ENCODE results near the gene IGLL5.

Gene IGLL5

GRCh38 chr22:22922954-22923319, 35.3 kb downstream of the IGLL5 start:
- ChIA-PET POLR2A (no interaction called here), CTCF (no interaction called here)
- no peak for TF ChIP-seq TARDBP (IDR thresholded peaks at IDR 0.05)
- no peak for TF ChIP-seq ZNF384 (IDR thresholded peaks at IDR 0.05)
- TF ChIP-seq FOXM1 (IDR thresholded peaks at IDR 0.05; ENCODE audit: borderline replicate concordance), result no peak
- TF ChIP-seq LEF1 (IDR thresholded peaks at IDR 0.05; ENCODE audit: borderline replicate concordance), result no peak
- TF ChIP-seq BHLHE40 (IDR thresholded peaks at IDR 0.05; ENCODE audit: borderline replicate concordance), result no peak
- TF ChIP-seq SUZ12 (IDR thresholded peaks at IDR 0.05), result no peak
- TF ChIP-seq HDGF (IDR thresholded peaks at IDR 0.05; ENCODE audit: borderline replicate concordance), result no peak
- TF ChIP-seq ELF4 (IDR thresholded peaks at IDR 0.05), result no peak
- no peak for TF ChIP-seq L3MBTL2 (conservative IDR thresholded peaks at IDR 0.05)
- TF ChIP-seq FOXK2 (IDR thresholded peaks at IDR 0.05), result no peak
- DNase-seq (ENCODE audit: extremely low spot score), result no peak

GRCh38 chr22:22923379-22923778, 35.8 kb downstream of the IGLL5 start:
- TF ChIP-seq LEF1 (IDR thresholded peaks at IDR 0.05; ENCODE audit: borderline replicate concordance) (no peak), HDGF (IDR thresholded peaks at IDR 0.05; ENCODE audit: borderline replicate concordance) (no peak), BHLHE40 (IDR thresholded peaks at IDR 0.05; ENCODE audit: borderline replicate concordance) (no peak)
- DNase-seq (ENCODE audit: extremely low spot score), result no peak
- CTCF ChIA-PET, result no interaction called here
- POLR2A ChIA-PET, result no interaction called here

- no peak for TF ChIP-seq BHLHE40 (IDR thresholded peaks at IDR 0.05; ENCODE audit: borderline replicate concordance)
- no peak for TF ChIP-seq FOXM1 (IDR thresholded peaks at IDR 0.05; ENCODE audit: borderline replicate concordance)
- TF ChIP-seq ELF4 (IDR thresholded peaks at IDR 0.05), result no peak
- TF ChIP-seq ZNF384 (IDR thresholded peaks at IDR 0.05), result no peak
- TF ChIP-seq SUZ12 (IDR thresholded peaks at IDR 0.05), result no peak
- no peak for TF ChIP-seq PKNOX1 (IDR thresholded peaks at IDR 0.05)
- ChIA-PET CTCF (no interaction called here), POLR2A (no interaction called here)
- DNase-seq (ENCODE audit: extremely low spot score), result no peak
Measured at GRCh38 chr22:22923930-22924329, 36.3 kb downstream of the IGLL5 start.

- DNase-seq (ENCODE audit: extremely low spot score), result no peak
- TF ChIP-seq HDGF (IDR thresholded peaks at IDR 0.05; ENCODE audit: borderline replicate concordance) (no peak), ARNT (IDR thresholded peaks at IDR 0.05) (no peak), FOXA1 (IDR thresholded peaks at IDR 0.05) (no peak), SUZ12 (IDR thresholded peaks at IDR 0.05) (no peak), BHLHE40 (IDR thresholded peaks at IDR 0.05; ENCODE audit: borderline replicate concordance) (no peak), L3MBTL2 (conservative IDR thresholded peaks at IDR 0.05) (no peak), FOXK2 (IDR thresholded peaks at IDR 0.05) (no peak), NFRKB (IDR thresholded peaks at IDR 0.05) (no peak), SP1 (IDR thresholded peaks at IDR 0.05) (no peak), ZNF384 (IDR thresholded peaks at IDR 0.05) (no peak), TARDBP (IDR thresholded peaks at IDR 0.05) (no peak), PKNOX1 (IDR thresholded peaks at IDR 0.05) (no peak), FOXM1 (IDR thresholded peaks at IDR 0.05; ENCODE audit: borderline replicate concordance) (no peak), CTBP1 (IDR thresholded peaks at IDR 0.05; ENCODE audit: borderline replicate concordance) (no peak)
- ChIA-PET POLR2A (no interaction called here), CTCF (interaction anchor here (0.7 kb wide), 1 partner anchor 19 kb away, joined by 3 read pairs; no protein-coding TSS in a partner anchor)
Measured at GRCh38 chr22:22924369-22925145, 36.9 kb downstream of the IGLL5 start.

GRCh38 chr22:22925146-22925804, 37.7 kb downstream of the IGLL5 start:
- CTCF ChIA-PET, result interaction anchor here (0.7 kb wide), 1 partner anchor 18 kb away, joined by 3 read pairs; no protein-coding TSS in a partner anchor

GRCh38 chr22:22925805-22926369, 38.3 kb downstream of the IGLL5 start:
- ChIA-PET POLR2A (no interaction called here), CTCF (no interaction called here)
- TF ChIP-seq PKNOX1 (IDR thresholded peaks at IDR 0.05), result no peak
- TF ChIP-seq BHLHE40 (IDR thresholded peaks at IDR 0.05; ENCODE audit: borderline replicate concordance), result no peak
- TF ChIP-seq NFRKB (IDR thresholded peaks at IDR 0.05), result no peak
- TF ChIP-seq FOXK2 (IDR thresholded peaks at IDR 0.05), result no peak
- TF ChIP-seq SP1 (IDR thresholded peaks at IDR 0.05), result no peak
- TF ChIP-seq L3MBTL2 (conservative IDR thresholded peaks at IDR 0.05), result no peak
- TF ChIP-seq TARDBP (IDR thresholded peaks at IDR 0.05), result no peak
- TF ChIP-seq ZNF384 (IDR thresholded peaks at IDR 0.05), result no peak
- TF ChIP-seq HDGF (IDR thresholded peaks at IDR 0.05; ENCODE audit: borderline replicate concordance), result no peak
- no peak for TF ChIP-seq ARNT (IDR thresholded peaks at IDR 0.05)
- TF ChIP-seq ELF4 (IDR thresholded peaks at IDR 0.05), result no peak
- no peak for DNase-seq (ENCODE audit: extremely low spot score)

More at GRCh38 chr22:22925146-22925804, 37.7 kb downstream of the IGLL5 start:
- DNase-seq (ENCODE audit: extremely low spot score), result no peak
- POLR2A ChIA-PET, result no interaction called here
- TF ChIP-seq FOXK2 (IDR thresholded peaks at IDR 0.05) (no peak), SP1 (IDR thresholded peaks at IDR 0.05) (no peak)

Data from HEK293T (cell line).